Osteoblast (primary cell): ENCODE results near the gene CNOT4. TPM values are rescaled to one million over a fixed set of nuclear protein-coding genes. Genes with fewer than 3 reads are reported as not detected.

Source experiments
- DNase-seq: peaks from one replicate; pipeline ENCODE4 v3.0.0; 2011; ENCODE audit warnings: low spot score, mixed read lengths; ENCODE audit not compliant: insufficient read length; ENCODE audit errors: missing footprints
- H2AFZ ChIP-seq: 2 replicates; pipeline ENCODE4 v1.6.0; 2011; ENCODE audit warnings: mild to moderate bottlenecking, low read length
- H3K27ac ChIP-seq: 2 replicates; pipeline ENCODE4 v1.5.1; 2011; ENCODE audit warnings: mild to moderate bottlenecking, low read depth, low read length, moderate library complexity
- H3K27me3 ChIP-seq: 2 replicates; pipeline ENCODE4 v1.6.0; 2012; ENCODE audit warnings: mild to moderate bottlenecking, control low read depth, inconsistent platforms, low read length, moderate library complexity; ENCODE audit not compliant: insufficient read depth
- H3K36me3 ChIP-seq: 2 replicates; pipeline ENCODE4 v1.5.1; 2011; ENCODE audit warnings: mild to moderate bottlenecking, low read length, control low read depth, moderate library complexity; ENCODE audit not compliant: insufficient read depth
- H3K4me1 ChIP-seq: 2 replicates; pipeline ENCODE4 v1.5.1; 2011; ENCODE audit warnings: mild to moderate bottlenecking, low read length, control low read depth, moderate library complexity; ENCODE audit not compliant: insufficient read depth
- H3K4me2 ChIP-seq: 2 replicates; pipeline ENCODE4 v1.6.0; 2011; ENCODE audit warnings: mild to moderate bottlenecking, low read length; ENCODE audit not compliant: insufficient read depth
- H3K4me3 ChIP-seq: fragments of 200-600 bp; sonication (generic); 3 replicates; pipeline ENCODE4 v1.5.1; 2012; ENCODE audit warnings: mild to moderate bottlenecking, low read length, inconsistent platforms; ENCODE audit not compliant: insufficient read depth
- H3K79me2 ChIP-seq: 2 replicates; pipeline ENCODE4 v1.6.0; 2012; ENCODE audit warnings: mild to moderate bottlenecking, low read length, control low read depth, inconsistent platforms; ENCODE audit not compliant: insufficient read depth
- H3K9me3 ChIP-seq: 2 replicates; pipeline ENCODE4 v1.5.1; 2011; ENCODE audit warnings: low read depth, low read length, control low read depth
- H4K20me1 ChIP-seq: 2 replicates; pipeline ENCODE4 v1.6.0; 2012; ENCODE audit warnings: mild to moderate bottlenecking, low read length, control low read depth; ENCODE audit not compliant: insufficient read depth
- total RNA-seq: library from RNA; depleted of rRNA; stranded (reverse); fragments of >200 nt; gene quantifications from 2 replicates; pipeline ENCODE4 v1.2.3, GENCODE V29; 2012
- TF ChIP-seq, protein P1 (sequence below): IDR thresholded peaks from 2 replicates; pipeline ENCODE4 v1.5.1; 2011; ENCODE audit warnings: mild to moderate bottlenecking, low read depth, low read length, moderate library complexity; ENCODE audit errors: extremely low read depth

The CNOT4 gene
- total RNA-seq, 1 donor: 13.4 TPM

DNA sequence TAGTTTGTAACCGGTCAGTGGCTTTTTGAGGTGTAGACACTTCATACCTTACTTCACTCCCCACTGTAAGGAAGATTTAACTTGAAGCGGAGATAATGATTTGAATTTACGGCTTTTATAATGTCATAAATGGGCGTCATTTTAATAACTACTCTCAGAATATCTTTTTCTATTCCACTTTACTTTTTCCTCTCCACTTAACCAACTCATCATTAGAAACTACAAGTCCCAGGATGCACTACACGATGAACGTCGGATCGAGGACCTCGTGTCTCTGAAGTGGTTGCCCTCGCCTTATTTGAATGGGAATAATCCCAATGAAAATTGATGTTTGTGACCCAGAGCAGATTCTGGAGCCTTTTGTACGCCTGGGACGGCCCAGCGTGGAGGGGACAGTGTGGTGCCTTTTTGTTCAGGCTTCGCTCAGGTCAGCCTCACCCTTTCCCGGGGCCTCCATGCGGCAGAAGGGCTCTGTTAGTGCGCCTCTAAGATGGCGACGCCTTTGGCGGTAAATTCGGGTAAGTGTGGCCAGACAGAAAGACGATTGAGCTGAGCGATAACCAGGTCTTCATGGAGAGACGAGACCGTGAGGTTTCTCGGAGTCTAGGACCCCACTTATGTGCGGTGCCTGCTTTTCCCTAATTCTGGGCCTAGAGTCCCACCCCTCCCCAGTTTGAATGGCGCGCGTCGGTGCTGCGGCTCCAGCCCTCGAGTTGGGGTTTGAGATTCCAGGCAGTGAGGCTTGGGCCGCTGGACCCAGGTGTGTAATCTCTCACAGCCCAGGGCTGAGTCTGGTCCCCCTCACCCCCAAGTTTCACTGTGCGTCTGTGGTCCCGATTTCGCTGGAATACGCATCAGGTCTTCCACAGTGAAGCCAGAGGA, 47.8 kb upstream of the CNOT4 start, which contains the start of gene NUP205:
Gene NUP205, plus strand, starts transcription at position 463 of the 882 bp plus-strand sequence. Its CDS starts 28 bp downstream, at position 491.
- Histone ChIP-seq H3K4me1 (peaks cover 9% of the 10 kb centered on the region), H3K9me3 (no peaks in the 10 kb centered on the region), H3K36me3 (no peaks in the 10 kb centered on the region), H4K20me1 (peaks cover 3% of the 10 kb centered on the region), H3K4me3 (peak within 1 kb of the TSS; percentile 95), H3K27me3 (no peaks in the 10 kb centered on the region), H3K27ac (peak within 1 kb of the TSS; percentile 98), H3K4me2 (peak within 1 kb of the TSS; percentile 96), H2AFZ (peak within 1 kb of the TSS; percentile 100), H3K79me2 (peaks cover 46% of the 10 kb centered on the region)
- TF ChIP-seq, protein P1, sequence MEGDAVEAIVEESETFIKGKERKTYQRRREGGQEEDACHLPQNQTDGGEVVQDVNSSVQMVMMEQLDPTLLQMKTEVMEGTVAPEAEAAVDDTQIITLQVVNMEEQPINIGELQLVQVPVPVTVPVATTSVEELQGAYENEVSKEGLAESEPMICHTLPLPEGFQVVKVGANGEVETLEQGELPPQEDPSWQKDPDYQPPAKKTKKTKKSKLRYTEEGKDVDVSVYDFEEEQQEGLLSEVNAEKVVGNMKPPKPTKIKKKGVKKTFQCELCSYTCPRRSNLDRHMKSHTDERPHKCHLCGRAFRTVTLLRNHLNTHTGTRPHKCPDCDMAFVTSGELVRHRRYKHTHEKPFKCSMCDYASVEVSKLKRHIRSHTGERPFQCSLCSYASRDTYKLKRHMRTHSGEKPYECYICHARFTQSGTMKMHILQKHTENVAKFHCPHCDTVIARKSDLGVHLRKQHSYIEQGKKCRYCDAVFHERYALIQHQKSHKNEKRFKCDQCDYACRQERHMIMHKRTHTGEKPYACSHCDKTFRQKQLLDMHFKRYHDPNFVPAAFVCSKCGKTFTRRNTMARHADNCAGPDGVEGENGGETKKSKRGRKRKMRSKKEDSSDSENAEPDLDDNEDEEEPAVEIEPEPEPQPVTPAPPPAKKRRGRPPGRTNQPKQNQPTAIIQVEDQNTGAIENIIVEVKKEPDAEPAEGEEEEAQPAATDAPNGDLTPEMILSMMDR: no peak
- peak; percentile 92 for DNase-seq

DNA sequence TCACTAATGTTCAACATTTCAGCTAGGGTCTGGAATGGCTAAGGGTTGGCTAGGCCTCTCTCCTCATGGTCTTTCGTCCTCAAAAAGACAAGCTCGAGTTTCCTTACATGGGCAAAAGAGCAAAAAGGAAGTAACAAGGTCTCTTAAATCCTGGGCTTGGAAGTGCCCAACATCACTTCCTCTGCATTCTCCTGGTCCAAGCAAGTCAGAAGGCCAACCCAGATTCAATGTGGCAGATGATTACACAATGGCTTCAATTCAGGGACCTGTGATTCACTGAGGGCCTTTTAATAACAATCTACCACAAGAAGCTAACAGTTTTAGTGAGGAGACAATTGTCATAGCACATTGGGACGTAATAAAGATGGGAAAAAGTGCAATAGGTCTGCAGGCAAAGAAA, 43.4 kb upstream of the CNOT4 start:
- no peak overlapping the region for H3K4me2 ChIP-seq
- H3K4me3 ChIP-seq: no peak overlapping the region
- no peaks in the 10 kb centered on the region for H3K36me3 ChIP-seq
- peaks cover 5% of the 10 kb centered on the region for H3K27me3 ChIP-seq
- H3K79me2 ChIP-seq: peaks cover 6% of the 10 kb centered on the region
- no peak overlapping the region for H3K27ac ChIP-seq
- H3K9me3 ChIP-seq: no peaks in the 10 kb centered on the region
- peaks cover 2% of the 10 kb centered on the region for H3K4me1 ChIP-seq
- DNase-seq: no peak
- TF ChIP-seq, protein P1: no peak
- H2AFZ ChIP-seq: peak overlapping the region; percentile 44
- H4K20me1 ChIP-seq: no peaks in the 10 kb centered on the region

DNA sequence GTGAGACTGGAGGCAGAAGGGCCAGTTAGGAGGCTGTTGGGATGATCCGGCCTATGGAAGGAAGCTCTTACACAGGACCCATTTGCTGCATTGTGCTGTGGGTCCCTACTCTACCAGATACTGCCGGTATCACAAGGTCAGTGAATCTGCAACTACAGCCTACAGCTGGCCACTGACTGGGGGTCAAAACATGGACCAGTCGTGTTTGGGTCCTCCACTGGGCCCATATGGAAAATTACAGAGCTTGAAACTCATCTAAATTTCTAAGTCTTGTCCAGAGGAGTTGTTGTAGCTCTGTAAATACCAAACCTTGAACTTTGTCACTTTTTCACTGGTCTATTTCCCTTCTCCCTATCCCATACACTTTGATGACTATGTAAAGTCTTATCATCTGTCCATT, 42.2 kb upstream of the CNOT4 start:
- H3K27ac ChIP-seq: no peak overlapping the region
- H4K20me1 ChIP-seq: no peaks in the 10 kb centered on the region
- H3K36me3 ChIP-seq: no peaks in the 10 kb centered on the region
- H2AFZ ChIP-seq: no peak overlapping the region
- H3K9me3 ChIP-seq: no peaks in the 10 kb centered on the region
- no peak overlapping the region for H3K4me2 ChIP-seq
- no peak for DNase-seq
- H3K4me3 ChIP-seq: no peak overlapping the region
- H3K79me2 ChIP-seq: no peaks in the 10 kb centered on the region
- no peaks in the 10 kb centered on the region for H3K4me1 ChIP-seq
- peaks cover 5% of the 10 kb centered on the region for H3K27me3 ChIP-seq
- TF ChIP-seq, protein P1: no peak

DNA sequence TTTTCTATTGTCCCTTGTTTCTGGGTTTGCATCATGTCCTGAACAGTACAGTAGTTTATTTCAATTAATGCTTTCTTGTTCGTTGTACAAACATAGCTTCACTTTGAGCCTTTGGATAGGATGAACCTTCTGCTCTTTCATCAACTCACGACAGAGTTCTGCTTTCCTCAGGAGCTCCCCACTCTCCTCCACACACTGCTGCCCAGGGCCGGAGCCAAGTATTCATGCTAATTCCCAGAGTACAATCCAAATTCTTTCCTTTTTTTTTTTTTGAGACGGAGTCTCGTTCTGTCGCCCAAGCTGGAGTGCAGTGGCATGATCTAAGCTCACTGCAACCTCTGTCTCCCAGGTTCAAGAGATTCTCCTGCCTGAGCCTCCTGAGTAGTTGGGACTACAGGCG, 40.3 kb upstream of the CNOT4 start:
- Histone ChIP-seq H3K9me3 (no peaks in the 10 kb centered on the region), H3K27me3 (peaks cover 5% of the 10 kb centered on the region), H3K4me3 (no peak overlapping the region), H3K27ac (no peak overlapping the region), H3K4me2 (no peak overlapping the region), H2AFZ (no peak overlapping the region), H3K36me3 (no peaks in the 10 kb centered on the region), H4K20me1 (no peaks in the 10 kb centered on the region), H3K79me2 (no peaks in the 10 kb centered on the region), H3K4me1 (no peaks in the 10 kb centered on the region)
- TF ChIP-seq, protein P1: no peak
- DNase-seq: no peak
